Activated CD4-positive, alpha-beta T cell treated with anti-CD3 and anti-CD28 coated beads, Interleukin-2, Interleukin-6, amounts not matched to agents 100 ng/mL and 50 ng/mL, durations not matched to agents 16 hours and 8 hours (primary cell): ENCODE measurements around the gene NDST3.

Experiments
- DNase-seq: peaks from one replicate; pipeline ENCODE4 v3.0.0-alpha.2; 2020

The NDST3 gene

DNA sequence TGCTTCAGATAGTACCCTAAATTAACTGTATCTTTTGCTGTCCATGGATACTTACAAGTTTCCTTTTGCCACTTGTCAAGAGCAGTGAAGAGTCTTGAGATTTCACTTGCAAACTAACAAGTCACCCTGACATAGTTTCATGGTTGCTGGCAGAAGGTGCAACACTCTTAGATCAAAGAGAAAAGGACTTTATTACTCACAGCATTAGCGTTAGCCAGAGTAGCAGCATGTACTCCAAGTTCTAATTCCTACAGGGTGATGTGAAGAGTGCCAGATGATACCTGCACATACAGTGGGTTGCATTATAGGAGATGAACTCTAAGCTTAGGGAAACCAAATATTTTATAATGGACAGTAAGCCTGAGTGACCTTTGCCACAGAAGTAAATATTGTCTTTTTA lies 47.9 kb downstream of the NDST3 start:
- no peak for DNase-seq

GRCh38 chr4:118085700-118086099 lies 51.4 kb downstream of the NDST3 start:
- no peak for DNase-seq

- peak; percentile 28 for DNase-seq
These were observed 52.1 kb downstream of the NDST3 start for GRCh38 chr4:118086344-118086743.

DNA sequence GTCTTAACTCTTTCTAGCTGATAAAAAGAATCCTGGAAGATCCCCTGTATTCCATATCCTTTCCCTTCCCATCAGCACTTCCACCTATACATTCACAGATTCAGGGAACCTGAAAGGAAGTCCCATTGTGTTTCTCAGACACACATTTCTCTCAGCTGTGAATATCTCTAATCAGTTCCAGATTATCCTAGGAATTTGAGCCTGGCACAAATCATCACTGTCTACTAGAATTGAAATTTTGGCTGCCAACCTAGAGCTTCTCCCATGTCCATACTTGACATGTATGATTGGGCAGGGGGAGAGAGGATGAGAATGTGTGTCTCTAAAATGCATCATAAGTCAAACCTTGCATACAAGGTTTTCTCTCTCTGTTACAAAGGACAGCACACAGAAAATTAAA lies 53.1 kb downstream of the NDST3 start:
- no peak for DNase-seq

DNA sequence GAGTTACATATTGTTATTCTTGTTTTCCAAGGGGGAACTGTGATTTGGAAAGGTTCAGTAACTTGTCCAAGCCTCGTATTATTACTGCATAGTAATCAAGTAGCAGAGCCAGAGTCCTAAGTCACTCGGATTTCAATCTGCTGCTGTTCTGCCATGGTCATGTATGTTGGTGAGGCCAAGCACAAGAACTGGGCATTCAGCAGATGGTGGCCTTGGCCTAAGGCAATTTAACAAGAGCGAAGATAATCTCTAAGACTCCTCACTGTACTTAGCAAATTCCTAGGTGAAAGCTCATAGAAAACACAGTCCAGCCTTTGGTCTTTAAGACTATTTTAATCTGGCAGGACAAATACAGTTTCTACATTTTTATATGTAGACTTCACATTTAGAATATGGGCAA lies 64.8 kb downstream of the NDST3 start:
- DNase-seq, result no peak

- DNase-seq, result no peak
These were observed 67.9 kb downstream of the NDST3 start for GRCh38 chr4:118102195-118102594.

DNA sequence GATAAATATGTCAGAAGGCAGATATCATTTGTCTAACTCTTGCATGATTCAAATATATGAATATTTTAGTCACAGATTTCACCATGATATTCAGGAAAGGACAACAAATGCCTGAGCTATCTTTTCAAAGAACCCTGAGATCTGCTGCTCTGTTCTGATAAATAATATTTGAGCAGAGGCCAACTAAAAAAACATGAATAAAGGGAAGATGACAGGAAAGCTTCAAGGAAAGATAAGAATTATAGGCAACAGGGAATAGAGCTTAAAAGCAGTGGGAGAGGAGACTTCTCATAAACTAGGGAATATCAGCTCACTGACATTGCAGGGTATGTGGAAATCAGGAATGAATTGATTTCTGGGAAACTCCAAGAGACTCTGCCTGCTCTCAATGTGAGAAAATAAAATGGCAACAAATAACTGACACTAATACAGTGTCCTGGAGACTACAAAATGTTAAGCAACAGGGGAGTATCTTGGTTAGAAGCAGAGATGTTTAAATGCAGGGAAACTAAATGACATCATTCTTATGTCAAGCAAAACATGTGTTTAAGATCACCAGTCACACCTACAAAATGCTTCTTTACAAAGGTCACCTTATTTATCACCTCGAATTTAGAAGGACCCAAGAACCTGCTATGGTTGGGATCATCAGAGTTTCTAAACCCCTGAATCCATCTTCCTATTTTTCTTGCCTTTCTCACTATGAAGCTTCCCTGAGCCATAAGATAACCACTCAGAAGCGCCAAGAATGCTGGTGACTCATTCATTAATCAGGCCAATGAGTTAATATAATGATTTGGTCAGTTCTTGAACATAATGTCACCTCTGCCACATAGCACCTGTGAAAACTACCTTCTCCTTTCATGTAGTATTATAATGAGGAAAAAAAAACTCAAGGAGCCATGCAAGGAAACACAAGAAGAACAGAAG lies 78.1 kb downstream of the NDST3 start:
- DNase-seq, result no peak

DNA sequence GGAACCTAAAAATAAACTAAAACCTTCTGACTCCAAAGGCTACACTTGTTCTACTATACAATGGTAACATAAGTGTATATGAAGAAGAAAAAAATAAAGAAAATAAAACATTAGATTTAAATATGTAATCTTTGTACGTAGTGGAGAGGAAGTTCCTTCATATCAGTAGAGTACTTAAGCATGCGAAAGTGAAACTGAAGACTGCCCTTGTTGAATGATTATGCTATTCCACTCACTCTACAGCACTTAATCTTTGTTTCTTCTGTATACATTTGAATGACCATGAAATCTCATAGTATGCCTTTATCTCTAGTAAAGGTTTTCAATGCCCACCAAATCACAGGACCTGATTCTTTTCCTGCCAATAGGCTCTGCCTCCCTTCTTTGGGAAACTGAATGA lies 78.9 kb downstream of the NDST3 start:
- no peak for DNase-seq

DNA sequence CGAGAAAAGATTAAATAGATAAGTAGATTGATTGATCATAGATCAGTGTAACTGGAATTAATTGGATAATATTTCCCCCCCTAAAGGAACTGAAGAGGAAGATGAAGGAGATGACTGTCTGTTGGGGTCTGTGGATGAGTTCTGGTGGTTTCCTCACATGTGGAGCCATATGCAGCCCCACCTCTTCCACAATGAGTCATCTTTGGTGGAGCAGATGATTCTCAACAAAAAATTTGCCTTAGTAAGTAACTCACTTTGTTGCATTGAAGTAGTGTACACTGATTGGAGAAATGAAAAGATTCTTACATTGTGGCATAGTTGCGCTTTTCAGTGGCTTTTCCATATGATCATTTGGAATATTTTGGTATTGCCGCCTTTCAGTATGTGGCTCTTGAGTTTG lies 80.4 kb downstream of the NDST3 start:
- DNase-seq, result no peak

GRCh38 chr4:118120120-118120760 lies 86.0 kb downstream of the NDST3 start:
- DNase-seq, result no peak

- DNase-seq, result no peak
These were observed 90.7 kb downstream of the NDST3 start for GRCh38 chr4:118124997-118125396.

GRCh38 chr4:118139241-118139640 lies 105.0 kb downstream of the NDST3 start:
- DNase-seq, result no peak

DNA sequence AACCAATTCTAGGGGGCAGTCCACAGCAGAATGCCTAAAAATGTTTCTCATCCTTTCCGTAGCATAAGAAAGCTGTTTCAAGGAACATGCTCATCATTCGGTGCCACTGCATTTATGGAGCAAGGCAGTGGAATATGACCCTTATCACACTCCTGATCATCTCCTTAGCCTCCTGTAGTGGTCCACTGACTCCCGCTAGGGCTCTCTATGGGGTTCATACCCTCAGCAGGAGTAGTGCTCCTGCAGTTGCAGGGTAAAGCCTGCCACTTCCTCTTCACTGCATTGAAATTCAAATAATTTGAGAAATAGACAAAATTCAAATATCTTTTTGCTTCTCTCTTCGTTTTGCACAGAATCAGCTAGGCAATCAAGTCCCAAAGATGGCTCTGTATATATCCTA lies 107.0 kb downstream of the NDST3 start:
- no peak for DNase-seq

DNA sequence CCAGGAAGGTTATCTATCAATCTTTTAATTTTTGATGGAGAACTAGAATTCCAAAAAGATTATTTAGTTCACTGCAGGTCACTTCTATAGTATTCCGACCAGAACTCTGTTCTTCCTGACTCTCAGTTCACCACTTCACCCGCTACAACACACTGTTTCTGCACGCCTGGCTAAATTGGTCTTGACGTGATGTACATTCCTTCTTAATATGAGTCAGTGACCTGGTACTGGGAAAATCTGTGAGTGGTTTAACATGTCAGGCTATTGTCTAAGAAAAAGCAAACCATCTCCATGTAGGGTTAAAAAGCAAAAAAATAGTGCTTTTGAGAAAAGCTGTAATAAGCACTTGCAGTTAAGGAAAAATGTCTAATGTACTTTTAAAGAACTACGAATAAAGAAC lies 120.4 kb downstream of the NDST3 start:
- no peak for DNase-seq

- no peak for DNase-seq
These were observed 121.2 kb downstream of the NDST3 start for GRCh38 chr4:118155516-118155915.

GRCh38 chr4:118158763-118159375 lies 124.6 kb downstream of the NDST3 start:
- no peak for DNase-seq

- no peak for DNase-seq
These were observed 133.0 kb downstream of the NDST3 start for GRCh38 chr4:118167306-118167705.

DNA sequence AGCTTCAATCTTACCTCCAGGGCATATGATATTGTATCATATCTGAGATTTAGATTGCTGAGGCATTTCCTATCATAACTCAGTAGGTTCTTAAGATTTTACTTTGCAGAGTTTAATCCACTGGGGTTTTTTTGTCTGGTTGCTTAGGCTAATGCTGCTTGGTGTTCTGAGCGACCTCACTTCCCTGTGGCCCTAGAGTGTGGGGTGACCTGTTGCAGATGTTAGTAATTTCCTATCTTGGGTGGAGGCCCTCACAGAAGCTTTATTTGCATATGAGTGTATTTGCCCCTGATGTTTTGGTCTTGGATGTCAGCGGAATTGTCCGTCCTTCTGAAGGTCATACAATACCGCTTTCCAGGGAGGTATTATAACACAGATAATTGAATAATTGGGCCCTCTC lies 137.1 kb downstream of the NDST3 start:
- DNase-seq, result no peak

DNA sequence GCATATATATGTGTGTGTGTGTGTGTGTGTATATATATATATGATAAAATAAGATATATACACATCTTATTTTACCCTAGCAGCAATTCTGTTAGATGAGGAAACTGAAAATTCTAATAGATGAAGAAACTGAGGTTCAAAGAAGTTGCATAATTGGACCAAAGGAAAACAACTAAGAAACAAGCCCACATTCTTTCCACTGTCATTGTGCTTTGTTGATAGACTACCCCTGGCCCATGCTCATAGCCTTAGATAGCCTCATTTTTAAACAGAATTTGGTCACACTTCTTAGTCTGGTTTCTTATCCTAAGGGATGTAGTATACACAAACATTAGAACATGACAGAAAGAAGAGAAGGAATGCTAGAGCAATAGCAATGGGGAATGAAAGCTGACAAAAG lies 138.8 kb downstream of the NDST3 start:
- no peak for DNase-seq

DNA sequence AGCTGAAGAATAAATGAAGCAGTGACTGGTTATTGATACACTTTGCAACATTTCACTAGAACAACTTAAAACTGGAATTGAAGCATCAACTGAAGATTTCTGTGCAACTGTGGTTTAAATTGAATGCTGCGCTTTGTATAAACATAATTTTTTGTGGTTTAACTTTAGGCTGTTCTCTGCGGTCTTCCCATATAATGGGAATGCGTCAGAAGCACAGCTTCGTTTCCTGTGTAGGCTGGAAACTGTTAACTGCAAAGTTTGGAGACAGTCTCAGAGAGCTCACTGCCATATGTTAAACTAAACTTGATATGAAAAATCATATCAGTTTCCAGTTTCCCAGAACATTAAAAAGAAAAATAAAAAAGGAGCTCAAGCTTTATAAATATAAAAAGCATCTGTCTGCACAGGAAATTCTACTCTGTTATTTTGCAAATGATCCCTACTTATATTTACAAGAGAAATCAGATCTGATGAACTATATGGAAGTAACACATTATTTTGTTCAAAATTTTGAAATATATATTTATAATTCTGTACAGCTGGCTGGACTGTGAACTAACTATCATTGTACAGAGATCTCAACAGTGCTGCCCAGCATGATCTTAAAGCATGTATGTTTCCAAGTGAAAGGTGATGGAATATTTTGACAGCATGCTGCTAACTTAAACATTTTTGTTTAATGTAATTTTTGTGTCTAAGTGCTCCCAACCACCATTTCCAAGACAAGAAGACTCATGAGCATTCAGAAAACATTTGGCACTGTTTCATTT lies 139.9 kb downstream of the NDST3 start:
- peak; percentile 5 for DNase-seq

DNA sequence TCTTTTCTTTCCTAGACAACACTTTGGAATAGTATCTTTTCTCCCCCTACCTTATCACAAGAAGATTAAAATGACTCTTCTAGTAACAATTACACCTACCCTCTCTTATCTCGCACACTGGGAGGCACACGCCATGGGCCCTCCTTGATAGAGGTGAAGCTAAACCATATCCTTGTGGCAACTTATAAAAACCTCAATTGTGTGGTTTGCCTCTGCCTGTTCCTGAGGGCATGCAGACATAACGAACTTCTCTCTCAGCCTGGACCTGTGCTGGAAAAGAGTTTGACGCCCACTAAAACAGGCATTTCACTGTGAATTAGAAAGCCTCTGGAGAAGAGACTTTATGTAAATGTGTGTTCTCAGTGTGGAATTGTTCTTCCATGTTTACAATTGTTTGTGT lies 141.2 kb downstream of the NDST3 start:
- DNase-seq, result no peak

GRCh38 chr4:118177126-118177525 lies 142.8 kb downstream of the NDST3 start:
- no peak for DNase-seq

DNA sequence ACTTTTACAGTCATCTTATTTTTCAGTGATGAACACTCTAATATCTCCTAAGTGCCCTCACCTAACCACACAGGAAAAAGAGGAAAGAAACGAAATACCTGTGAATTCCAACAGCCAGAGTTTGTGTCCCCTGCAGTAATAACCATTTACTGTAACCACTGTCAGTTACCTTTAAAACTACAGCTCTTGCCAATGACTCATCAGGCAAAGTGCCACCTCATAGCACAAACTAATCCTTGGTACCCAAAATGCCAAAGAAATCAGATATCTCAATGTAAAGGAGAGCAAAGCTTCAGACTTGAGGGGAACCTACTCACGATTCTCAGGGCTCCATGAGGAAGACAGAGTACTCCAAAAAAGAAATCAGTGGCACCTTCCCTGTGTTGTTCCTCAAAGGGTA lies 146.5 kb downstream of the NDST3 start:
- DNase-seq, result no peak
